Keratinocyte (primary cell): ENCODE results near the gene PRKCH. TPM values are rescaled to one million over a fixed set of nuclear protein-coding genes. Genes with fewer than 3 reads are reported as not detected.

ENCODE experiments used
- DNase-seq: peaks from one replicate; pipeline ENCODE4 v3.0.0-alpha.2; 2011; ENCODE audit warnings: low read depth, missing footprints, low spot score
- FAIRE-seq: peaks from 2 replicates; lab custom pipeline; 2011; peaks lifted over from hg19 to GRCh38; lab: Jason Lieb, UNC
- H2AFZ ChIP-seq: 2 replicates; pipeline ENCODE4 v1.6.0; 2012; ENCODE audit warnings: low read length, control low read depth, inconsistent platforms; ENCODE audit not compliant: control insufficient read depth
- H3K27ac ChIP-seq: 2 replicates; pipeline ENCODE4 v1.5.1; 2011; ENCODE audit warnings: low read length; ENCODE audit not compliant: control insufficient read depth, insufficient read depth
- H3K27me3 ChIP-seq: 3 replicates; pipeline ENCODE4 v1.6.0; 2011; ENCODE audit warnings: low read length; ENCODE audit not compliant: control insufficient read depth, insufficient read depth; ENCODE audit errors: extremely low read depth
- H3K36me3 ChIP-seq, 2 experiments: 2 replicates in 1 of 2; 3 replicates in 1 of 2; pipeline ENCODE4 v1.5.1; 2011; ENCODE audit warnings: low read length in 2 of 2, mild to moderate bottlenecking in 1 of 2; ENCODE audit not compliant: control insufficient read depth in 2 of 2, insufficient read depth in 2 of 2; ENCODE audit errors: extremely low read depth in 1 of 2
- H3K4me1 ChIP-seq: 3 replicates; pipeline ENCODE4 v1.5.1; 2011; ENCODE audit warnings: low read length; ENCODE audit not compliant: control insufficient read depth, insufficient read depth; ENCODE audit errors: extremely low read depth
- H3K4me2 ChIP-seq: 3 replicates; pipeline ENCODE4 v1.6.0; 2011; ENCODE audit warnings: low read depth, low read length; ENCODE audit not compliant: control insufficient read depth, insufficient read depth; ENCODE audit errors: extremely low read depth
- H3K4me3 ChIP-seq, 3 experiments: fragments of 200-600 bp in 1 of 3; sonication (generic) in 1 of 3; 2 replicates in 2 of 3; 3 replicates in 1 of 3; pipeline ENCODE4 v1.5.1; 2011 to 2016; ENCODE audit warnings: low read length in 3 of 3, mild to moderate bottlenecking in 3 of 3, control low read depth in 2 of 3, inconsistent platforms in 1 of 3, low read depth in 1 of 3, mixed read lengths in 1 of 3, mixed run types in 1 of 3, moderate library complexity in 1 of 3; ENCODE audit not compliant: control insufficient read depth in 2 of 3, insufficient read depth in 2 of 3; ENCODE audit errors: extremely low read depth in 1 of 3
- H3K79me2 ChIP-seq: 2 replicates; pipeline ENCODE4 v1.6.0; 2012; ENCODE audit warnings: low read length; ENCODE audit not compliant: control insufficient read depth, insufficient read depth
- H3K9ac ChIP-seq: 3 replicates; pipeline ENCODE4 v1.6.0; 2011; ENCODE audit warnings: low read length; ENCODE audit not compliant: control insufficient read depth, insufficient read depth; ENCODE audit errors: extremely low read depth
- H3K9me1 ChIP-seq: 3 replicates; pipeline ENCODE4 v1.6.0; 2011; ENCODE audit warnings: low read length; ENCODE audit not compliant: control insufficient read depth, insufficient read depth; ENCODE audit errors: extremely low read depth
- H3K9me3 ChIP-seq: 2 replicates; pipeline ENCODE4 v1.5.1; 2012; ENCODE audit warnings: low read depth, low read length; ENCODE audit not compliant: control insufficient read depth
- H4K20me1 ChIP-seq: 3 replicates; pipeline ENCODE4 v1.6.0; 2011; ENCODE audit warnings: low read length; ENCODE audit not compliant: control insufficient read depth, insufficient read depth; ENCODE audit errors: extremely low read depth
- EZH2 ChIP-seq: IDR thresholded peaks from one replicate; pipeline ENCODE4 v1.6.1; 2012; ENCODE audit warnings: inconsistent platforms, mild to moderate bottlenecking, low read length, moderate library complexity
- dilution Hi-C: fragments of 300-500 bp; cut with MboI; formaldehyde crosslinking; loops from one replicate; pipeline ENCODE4 v1.7.0; 2020; ENCODE audit warnings: low sequenced_read_pairs; ENCODE audit not compliant: extremely low pct_ligation_motif_present
- polyA plus RNA-seq, 5 experiments: library from polyadenylated mRNA; depleted of rRNA in 3 of 5; stranded (reverse) in 3 of 5; stranded (forward) in 1 of 5; unstranded in 1 of 5; fragments of >200 nt; gene quantifications; 1 replicate in 1 of 5; 2 replicates in 3 of 5; 3 replicates in 1 of 5; pipeline versions ENCODE4 v1.2.1 to v1.2.3, GENCODE V29; 2011 to 2012; ENCODE audit warnings: missing spikeins in 2 of 5, low read depth in 1 of 5, low replicate concordance in 1 of 5
- TF ChIP-seq, protein P1 (sequence below), 3 experiments: IDR thresholded peaks in 1 of 3; conservative IDR thresholded peaks in 1 of 3; optimal IDR thresholded peaks in 1 of 3; 2 replicates in 2 of 3; 3 replicates in 1 of 3; pipeline versions ENCODE3 to v1.5.1; 2011; ENCODE audit warnings: low read length in 3 of 3, mild to moderate bottlenecking in 3 of 3, moderate library complexity in 2 of 3, control low read depth in 1 of 3, inconsistent platforms in 1 of 3; ENCODE audit not compliant: insufficient read depth in 2 of 3; ENCODE audit errors: extremely low read depth in 1 of 3

Gene PRKCH
- polyA plus RNA-seq, 1 donor (not counting 4 experiments of a cell fraction or from before 2014, with no cell fraction given): 13.7 TPM

DNA sequence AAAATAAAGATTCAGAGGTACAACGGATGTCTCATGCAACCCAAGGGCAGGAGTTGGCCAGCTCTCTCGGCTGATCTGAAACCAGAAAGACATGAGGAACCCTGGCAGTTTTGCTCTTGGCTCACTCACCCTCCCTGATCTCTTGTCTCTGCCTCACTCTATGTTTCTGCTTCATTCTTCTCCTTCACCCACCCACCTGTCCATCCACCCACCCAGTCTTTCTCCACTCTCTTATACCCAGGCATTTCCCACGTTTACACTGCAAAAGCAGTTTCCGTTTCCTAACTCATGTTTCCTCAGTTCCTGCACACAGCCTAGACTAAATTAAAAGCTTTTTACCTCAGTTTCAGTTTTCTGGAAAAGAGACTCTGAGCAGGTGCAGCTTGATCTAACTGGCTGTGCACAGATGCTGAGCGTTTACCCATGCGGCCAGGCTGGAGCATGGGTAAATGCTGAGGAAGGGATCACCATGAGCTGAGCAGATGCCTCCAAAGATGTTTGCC lies 157.6 kb downstream of the PRKCH start:
- FAIRE-seq: no peak
- no peaks in the 10 kb centered on the region for H3K9me3 ChIP-seq
- H3K9ac ChIP-seq: no peak overlapping the region
- H4K20me1 ChIP-seq: no peaks in the 10 kb centered on the region
- H3K27ac ChIP-seq: no peak overlapping the region
- H3K4me2 ChIP-seq: no peak overlapping the region
- dilution Hi-C loops: no loop called here
- peaks cover 33% of the 10 kb centered on the region for H3K4me1 ChIP-seq
- no peak for TF ChIP-seq EZH2
- TF ChIP-seq, protein P1, sequence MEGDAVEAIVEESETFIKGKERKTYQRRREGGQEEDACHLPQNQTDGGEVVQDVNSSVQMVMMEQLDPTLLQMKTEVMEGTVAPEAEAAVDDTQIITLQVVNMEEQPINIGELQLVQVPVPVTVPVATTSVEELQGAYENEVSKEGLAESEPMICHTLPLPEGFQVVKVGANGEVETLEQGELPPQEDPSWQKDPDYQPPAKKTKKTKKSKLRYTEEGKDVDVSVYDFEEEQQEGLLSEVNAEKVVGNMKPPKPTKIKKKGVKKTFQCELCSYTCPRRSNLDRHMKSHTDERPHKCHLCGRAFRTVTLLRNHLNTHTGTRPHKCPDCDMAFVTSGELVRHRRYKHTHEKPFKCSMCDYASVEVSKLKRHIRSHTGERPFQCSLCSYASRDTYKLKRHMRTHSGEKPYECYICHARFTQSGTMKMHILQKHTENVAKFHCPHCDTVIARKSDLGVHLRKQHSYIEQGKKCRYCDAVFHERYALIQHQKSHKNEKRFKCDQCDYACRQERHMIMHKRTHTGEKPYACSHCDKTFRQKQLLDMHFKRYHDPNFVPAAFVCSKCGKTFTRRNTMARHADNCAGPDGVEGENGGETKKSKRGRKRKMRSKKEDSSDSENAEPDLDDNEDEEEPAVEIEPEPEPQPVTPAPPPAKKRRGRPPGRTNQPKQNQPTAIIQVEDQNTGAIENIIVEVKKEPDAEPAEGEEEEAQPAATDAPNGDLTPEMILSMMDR (optimal IDR thresholded peaks at IDR 0.05 in 1 of 3, IDR thresholded peaks at IDR 0.05 in 1 of 3, conservative IDR thresholded peaks at IDR 0.05 in 1 of 3; ENCODE audit: extremely low read depth in 1 of 3, insufficient read depth in 2 of 3, low read length in 3 of 3): no peak
- H2AFZ ChIP-seq: no peak overlapping the region
- no peak overlapping the region for H3K4me3 ChIP-seq
- peaks cover 3% of the 10 kb centered on the region for H3K9me1 ChIP-seq
- H3K79me2 ChIP-seq: no peaks in the 10 kb centered on the region
- no peaks in the 10 kb centered on the region for H3K36me3 ChIP-seq
- no peaks in the 10 kb centered on the region for H3K27me3 ChIP-seq
- no peak for DNase-seq

DNA sequence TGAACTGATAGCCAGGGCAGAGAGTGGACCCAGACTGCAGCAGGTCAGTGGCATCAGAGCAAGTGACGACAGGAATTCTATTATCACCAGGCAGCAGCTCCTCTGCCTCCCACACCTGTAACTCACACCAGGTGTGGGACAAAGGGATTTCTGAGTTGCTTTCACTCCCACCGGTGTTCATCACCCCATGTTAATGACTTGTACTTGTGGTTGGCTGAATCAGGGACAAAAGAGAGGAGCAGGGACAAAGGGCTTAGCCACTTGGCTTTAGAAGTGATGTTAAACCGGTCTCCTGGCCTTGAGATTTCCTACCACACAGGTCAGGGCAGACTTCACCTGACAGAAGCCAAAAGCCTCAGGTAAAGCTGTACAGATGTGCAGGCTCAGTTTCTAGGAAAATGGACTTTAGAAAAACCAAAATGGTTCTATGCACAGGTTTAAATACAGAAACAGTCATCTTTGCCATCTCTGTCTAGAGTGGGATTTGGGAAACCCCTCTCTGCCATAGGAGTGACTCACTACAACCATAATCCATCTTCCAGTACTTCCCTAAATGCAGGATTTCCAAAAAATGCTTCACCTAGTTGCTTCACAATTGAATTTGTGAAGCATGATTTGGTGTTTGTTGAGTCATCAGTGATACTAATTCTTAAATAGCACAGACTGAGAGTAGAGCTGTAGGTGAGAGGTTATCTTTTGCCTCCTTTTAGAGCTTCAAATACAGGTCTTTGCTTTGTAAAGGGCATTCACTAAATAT lies 158.5 kb downstream of the PRKCH start:
- no peaks in the 10 kb centered on the region for H4K20me1 ChIP-seq
- no peak overlapping the region for H3K4me3 ChIP-seq
- H2AFZ ChIP-seq: no peak overlapping the region
- no peak for TF ChIP-seq EZH2
- TF ChIP-seq, protein P1 (optimal IDR thresholded peaks at IDR 0.05 in 1 of 3, IDR thresholded peaks at IDR 0.05 in 1 of 3, conservative IDR thresholded peaks at IDR 0.05 in 1 of 3; ENCODE audit: extremely low read depth in 1 of 3, insufficient read depth in 2 of 3, low read length in 3 of 3): no peak
- H3K9me1 ChIP-seq: peaks cover 3% of the 10 kb centered on the region
- no peak for FAIRE-seq
- no peaks in the 10 kb centered on the region for H3K27me3 ChIP-seq
- no peak overlapping the region for H3K9ac ChIP-seq
- no peaks in the 10 kb centered on the region for H3K36me3 ChIP-seq
- no peaks in the 10 kb centered on the region for H3K79me2 ChIP-seq
- dilution Hi-C loops: no loop called here
- peaks cover 33% of the 10 kb centered on the region for H3K4me1 ChIP-seq
- DNase-seq: no peak
- H3K4me2 ChIP-seq: no peak overlapping the region
- H3K9me3 ChIP-seq: no peaks in the 10 kb centered on the region
- no peak overlapping the region for H3K27ac ChIP-seq
